Rectal smooth muscle tissue (tissue), 1 donor: ENCODE data around the gene B4GALT5.
"Not testable (repeated sequence)": the region's sequence is repeated elsewhere in the genome, so short reads cannot be mapped to it uniquely, and the experiment has no call there.

Source experiments
- H3K27ac ChIP-seq: one replicate; pipeline ENCODE4 v1.7.0; 2013; ENCODE audit warnings: low read depth, low read length, inconsistent platforms
- H3K27me3 ChIP-seq: one replicate; pipeline ENCODE4 v1.7.0; 2013; ENCODE audit warnings: low read length; ENCODE audit not compliant: control insufficient read depth, insufficient read depth
- H3K36me3 ChIP-seq: one replicate; pipeline ENCODE4 v1.7.0; 2013; ENCODE audit warnings: low read length; ENCODE audit not compliant: control insufficient read depth, insufficient read depth
- H3K4me1 ChIP-seq: one replicate; pipeline ENCODE4 v1.7.0; 2013; ENCODE audit warnings: low read length; ENCODE audit not compliant: control insufficient read depth, insufficient read depth
- H3K4me3 ChIP-seq: one replicate; pipeline ENCODE4 v1.7.0; 2013; ENCODE audit warnings: low read length
- H3K9ac ChIP-seq: one replicate; pipeline ENCODE4 v1.7.0; 2013; ENCODE audit warnings: low read length

B4GALT5 gene

DNA sequence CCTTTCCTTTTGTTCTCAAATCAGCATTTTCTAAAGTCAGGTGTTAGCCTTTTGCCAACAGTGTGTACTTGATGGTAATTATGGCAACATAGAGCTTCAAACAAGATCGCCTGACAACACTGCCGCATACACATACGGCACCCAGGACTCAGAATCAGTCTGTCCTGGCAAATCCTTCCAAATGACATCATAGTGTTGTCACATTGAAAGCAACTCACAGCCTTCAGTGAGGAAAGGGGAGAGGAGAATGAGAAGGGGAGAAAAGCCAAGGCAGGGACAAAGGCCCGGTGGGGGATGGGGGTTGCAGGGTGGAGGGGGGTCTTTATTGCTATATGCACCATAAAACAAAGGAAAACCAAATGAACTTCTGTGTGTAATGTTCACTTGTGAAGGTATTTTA, 80.0 kb downstream of the B4GALT5 start:
- Histone ChIP-seq H3K27ac (no peak overlapping the region), H3K9ac (no peak overlapping the region), H3K4me1 (peaks cover 19% of the 10 kb centered on the region), H3K27me3 (no peaks in the 10 kb centered on the region), H3K4me3 (no peak overlapping the region), H3K36me3 (no peaks in the 10 kb centered on the region)

- no peak overlapping the region for H3K27ac ChIP-seq
- H3K9ac ChIP-seq, result no peak overlapping the region
- no peak overlapping the region for H3K4me3 ChIP-seq
- no peaks in the 10 kb centered on the region for H3K27me3 ChIP-seq
- no peaks in the 10 kb centered on the region for H3K36me3 ChIP-seq
- peaks cover 19% of the 10 kb centered on the region for H3K4me1 ChIP-seq
Measured at GRCh38 chr20:49633023-49633422, 80.7 kb downstream of the B4GALT5 start.

DNA sequence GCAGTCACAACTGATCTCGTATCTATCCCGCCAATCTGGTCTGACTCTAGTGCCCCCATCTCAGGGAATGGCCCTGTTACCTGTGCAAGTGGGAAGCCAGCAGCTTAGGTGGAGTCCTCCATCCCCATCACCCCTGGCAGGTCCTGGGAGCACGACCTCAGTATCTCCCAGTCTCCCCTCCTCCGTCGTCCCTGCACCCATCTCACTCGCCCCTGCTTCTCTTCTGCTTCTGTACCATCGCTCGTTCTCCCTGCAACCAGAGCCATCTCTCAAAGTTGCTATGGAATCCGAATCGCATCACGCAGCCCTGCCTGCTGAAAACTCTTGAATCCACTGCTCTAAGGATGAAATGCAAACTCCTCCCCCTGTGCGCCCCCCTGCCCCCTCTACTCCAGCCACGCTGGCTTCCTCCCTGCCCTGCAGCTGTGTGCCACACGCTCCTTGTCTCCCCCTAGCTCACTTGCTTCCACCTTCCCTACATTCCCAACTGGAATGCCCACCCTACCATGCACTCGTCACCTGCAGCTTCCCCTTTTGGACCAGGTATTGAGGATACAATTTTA, 81.7 kb downstream of the B4GALT5 start:
- no peak overlapping the region for H3K4me3 ChIP-seq
- H3K9ac ChIP-seq, result no peak overlapping the region
- no peaks in the 10 kb centered on the region for H3K36me3 ChIP-seq
- peaks cover 19% of the 10 kb centered on the region for H3K4me1 ChIP-seq
- H3K27me3 ChIP-seq, result no peaks in the 10 kb centered on the region
- H3K27ac ChIP-seq, result no peak overlapping the region

DNA sequence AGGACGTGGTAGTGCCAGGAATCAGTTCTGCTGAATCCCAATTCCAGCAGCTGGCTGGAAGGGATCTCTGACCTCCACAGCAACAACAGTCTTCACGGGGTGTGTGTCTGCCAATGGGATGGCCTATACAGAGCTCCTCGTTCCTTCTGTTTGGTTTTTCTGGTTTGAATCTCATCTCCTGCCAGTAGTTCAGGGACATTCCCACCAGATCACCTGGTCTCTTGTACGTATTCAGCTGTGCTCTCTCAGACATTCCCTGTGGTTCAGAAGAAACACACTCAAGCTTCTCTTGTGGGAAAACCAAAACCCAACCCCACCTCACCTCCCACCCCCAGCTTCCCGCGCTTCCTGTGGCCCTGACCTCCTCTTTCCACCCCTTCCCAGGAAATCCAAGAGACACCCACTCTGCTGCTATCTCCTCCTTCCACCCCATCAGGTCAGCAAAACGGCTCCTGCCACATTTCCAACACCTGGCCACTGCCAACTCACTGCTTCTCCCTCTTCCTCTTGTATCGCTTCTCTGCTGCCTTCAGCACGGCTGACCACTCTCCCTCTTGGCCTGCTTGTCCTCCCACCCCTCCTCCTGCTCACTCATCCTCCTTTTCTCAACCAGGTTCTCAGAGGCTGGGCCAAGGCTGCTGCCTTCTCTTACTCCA, 82.5 kb downstream of the B4GALT5 start:
- H3K36me3 ChIP-seq, result no peaks in the 10 kb centered on the region

DNA sequence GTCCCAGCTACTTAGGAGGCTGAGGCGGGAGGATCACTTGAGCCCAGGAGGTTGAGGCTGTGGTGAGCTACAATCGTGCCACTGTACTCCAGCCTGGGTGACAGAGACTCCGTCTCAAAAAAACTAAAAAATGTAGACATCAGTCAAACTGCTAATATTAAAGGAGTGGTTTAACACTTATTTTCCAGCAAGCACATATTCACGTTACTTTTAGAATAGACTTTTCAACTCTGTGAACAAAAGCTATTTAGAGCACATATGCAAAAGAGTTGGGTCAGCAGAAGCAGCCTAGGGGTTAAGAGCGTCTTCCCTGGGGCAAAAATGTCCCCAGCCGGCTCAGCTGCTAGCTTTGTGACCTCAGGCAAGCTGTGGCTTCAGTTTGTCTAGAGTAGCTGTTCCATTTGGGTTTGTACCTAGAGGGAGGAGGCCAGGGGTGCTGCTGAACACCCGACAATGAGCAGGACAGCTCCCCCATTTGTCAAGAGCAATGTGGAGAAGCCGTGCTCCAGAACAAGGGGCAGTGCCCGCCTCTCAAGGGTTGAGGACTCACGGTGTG, 83.2 kb downstream of the B4GALT5 start:
- H3K4me1 ChIP-seq, result peaks cover 13% of the 10 kb centered on the region
- H3K27ac ChIP-seq, result no peak overlapping the region

More for the DNA sequence above, 82.5 kb downstream of the B4GALT5 start:
- peaks cover 19% of the 10 kb centered on the region for H3K4me1 ChIP-seq
- no peak overlapping the region for H3K9ac ChIP-seq
- H3K4me3 ChIP-seq, result no peak overlapping the region
- H3K27ac ChIP-seq, result no peak overlapping the region
- no peaks in the 10 kb centered on the region for H3K27me3 ChIP-seq

DNA sequence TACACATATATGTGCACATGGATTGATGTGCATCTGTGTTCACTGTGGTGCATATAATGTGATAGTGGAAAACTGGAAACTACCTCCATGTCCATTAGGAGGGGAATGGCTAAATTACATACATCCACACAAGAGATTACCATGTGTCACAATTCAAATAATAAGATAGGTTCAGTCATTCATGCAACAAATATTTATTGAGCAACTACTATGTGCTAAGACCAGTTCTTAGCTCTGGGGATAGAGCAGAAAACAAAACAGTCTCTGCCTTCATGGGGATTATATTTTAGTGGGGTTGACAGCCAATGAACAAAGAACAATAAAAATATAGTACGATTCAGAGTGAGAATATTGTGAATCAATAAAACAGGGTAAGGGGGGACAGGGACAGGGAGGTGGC, 84.1 kb downstream of the B4GALT5 start:
- Histone ChIP-seq H3K9ac (no peak overlapping the region), H3K27me3 (no peaks in the 10 kb centered on the region), H3K4me1 (peaks cover 8% of the 10 kb centered on the region), H3K36me3 (no peaks in the 10 kb centered on the region), H3K27ac (no peak overlapping the region), H3K4me3 (no peak overlapping the region)

More for the DNA sequence above, 83.2 kb downstream of the B4GALT5 start:
- no peaks in the 10 kb centered on the region for H3K27me3 ChIP-seq
- H3K9ac ChIP-seq, result no peak overlapping the region
- no peaks in the 10 kb centered on the region for H3K36me3 ChIP-seq
- no peak overlapping the region for H3K4me3 ChIP-seq

GRCh38 chr20:49628280-49628679, 85.4 kb downstream of the B4GALT5 start:
- H3K27ac ChIP-seq, H3K4me1 ChIP-seq, H3K36me3 ChIP-seq, H3K9ac ChIP-seq, H3K4me3 ChIP-seq, H3K27me3 ChIP-seq: not testable (repeated sequence)

- H3K36me3 ChIP-seq, result no peaks in the 10 kb centered on the region
- H3K9ac ChIP-seq, result no peak overlapping the region
- H3K27me3 ChIP-seq, result no peaks in the 10 kb centered on the region
- peaks cover 2% of the 10 kb centered on the region for H3K4me1 ChIP-seq
- no peak overlapping the region for H3K4me3 ChIP-seq
- H3K27ac ChIP-seq, result no peak overlapping the region
Measured at GRCh38 chr20:49627329-49627761, 86.3 kb downstream of the B4GALT5 start.

DNA sequence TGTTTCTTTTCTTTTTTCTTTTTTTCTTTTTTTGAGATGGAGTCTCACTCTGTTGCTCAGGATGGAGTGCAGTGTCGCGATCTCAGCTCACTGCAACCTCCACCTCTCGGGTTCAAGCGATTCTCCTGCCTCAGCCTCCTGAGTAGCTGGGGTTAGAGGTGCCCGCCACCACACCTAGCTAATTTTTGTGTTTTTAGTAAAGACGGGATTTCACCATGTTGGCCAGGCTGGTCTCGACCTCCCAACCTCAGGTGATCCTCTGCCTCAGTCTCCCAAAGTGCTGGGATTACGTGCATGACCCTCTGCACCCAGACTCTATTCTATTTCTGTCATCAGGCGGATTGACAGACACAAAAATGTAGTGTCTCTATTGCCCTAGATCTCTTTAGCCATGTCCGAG, 88.7 kb downstream of the B4GALT5 start:
- not testable (repeated sequence) for H3K27ac ChIP-seq, H3K27me3 ChIP-seq, H3K4me3 ChIP-seq, H3K9ac ChIP-seq, H3K36me3 ChIP-seq, H3K4me1 ChIP-seq

GRCh38 chr20:49624317-49624716, 89.4 kb downstream of the B4GALT5 start:
- Histone ChIP-seq H3K36me3 (no peaks in the 10 kb centered on the region), H3K27ac (no peak overlapping the region), H3K4me3 (no peak overlapping the region), H3K4me1 (no peaks in the 10 kb centered on the region), H3K27me3 (no peaks in the 10 kb centered on the region), H3K9ac (no peak overlapping the region)

DNA sequence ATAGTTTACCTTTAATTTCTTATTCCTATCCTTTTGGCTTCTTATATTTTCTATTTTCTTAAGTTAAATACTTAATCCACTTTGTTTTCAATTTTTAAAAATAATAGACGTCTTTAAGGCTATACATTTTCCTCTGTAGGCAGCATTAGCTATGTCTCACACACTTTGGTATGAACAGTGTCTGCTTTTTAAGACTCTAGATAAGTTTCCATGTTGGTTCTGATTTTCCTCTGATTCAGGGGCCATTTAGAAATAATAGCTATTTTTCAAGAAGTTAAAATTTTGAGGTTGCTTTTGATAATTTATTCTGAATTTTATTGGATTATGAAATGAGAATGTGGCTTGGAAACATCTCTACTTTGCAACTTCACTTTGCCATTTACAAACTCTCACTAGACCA, 91.4 kb downstream of the B4GALT5 start:
- Histone ChIP-seq H3K27ac (no peak overlapping the region), H3K4me1 (no peaks in the 10 kb centered on the region), H3K9ac (no peak overlapping the region), H3K27me3 (peaks cover 3% of the 10 kb centered on the region), H3K36me3 (no peaks in the 10 kb centered on the region), H3K4me3 (no peak overlapping the region)

GRCh38 chr20:49620364-49621240, 93.1 kb downstream of the B4GALT5 start:
- peaks cover 3% of the 10 kb centered on the region for H3K27me3 ChIP-seq
- H3K9ac ChIP-seq, result no peak overlapping the region
- no peak overlapping the region for H3K4me3 ChIP-seq
- H3K27ac ChIP-seq, result no peak overlapping the region
- no peaks in the 10 kb centered on the region for H3K4me1 ChIP-seq
- H3K36me3 ChIP-seq, result no peaks in the 10 kb centered on the region
